Islet precursor cell (in vitro differentiated cells): ENCODE data around the gene CD8B2.
"Not testable (repeated sequence)": the region's sequence is repeated elsewhere in the genome, so short reads cannot be mapped to it uniquely, and the experiment has no call there.

ENCODE experiments used
- DNase-seq: peaks from one replicate; pipeline ENCODE4 v3.0.0-alpha.2; 2018

Gene CD8B2

DNA sequence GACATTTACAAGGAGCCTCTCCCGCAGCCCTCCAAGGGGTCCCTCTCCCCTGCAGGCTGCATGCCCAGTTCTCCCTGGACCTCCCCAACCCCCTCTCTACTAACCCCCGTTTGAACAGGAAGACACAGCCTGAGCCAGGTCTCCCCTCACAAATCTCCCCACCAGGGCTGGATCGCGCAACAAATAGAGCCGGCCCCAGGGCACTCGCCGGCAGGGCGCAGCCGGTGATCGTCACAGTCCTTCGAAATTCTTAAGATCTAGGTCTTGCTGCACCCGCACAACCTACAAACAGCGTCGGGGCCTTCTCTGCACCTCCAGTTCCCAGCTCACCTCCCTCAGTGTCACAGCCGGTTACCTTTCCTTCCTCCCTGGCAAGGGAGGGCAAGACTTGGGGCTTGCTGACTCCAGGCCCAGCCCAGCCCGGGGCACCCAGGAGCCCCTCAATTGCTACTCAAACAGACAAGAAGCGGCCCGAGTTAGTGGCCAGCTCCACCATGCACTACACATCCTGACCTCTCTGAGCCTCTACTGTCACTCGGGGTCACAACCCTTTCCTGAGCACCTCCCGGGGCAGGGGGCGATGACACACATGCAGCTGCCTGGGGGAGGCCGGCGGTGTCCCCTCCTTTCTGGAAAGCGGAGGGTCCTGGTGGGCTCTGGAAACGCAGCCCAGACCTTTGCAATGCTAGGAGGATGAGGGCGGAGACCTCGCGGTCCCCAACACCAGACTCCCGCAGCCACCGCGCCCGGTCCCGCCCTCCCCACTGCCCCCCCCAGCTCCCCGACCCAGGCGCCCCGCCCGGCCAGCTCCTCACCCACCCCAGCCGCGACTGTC is at the start of gene CD8B2:
Gene CD8B2, plus strand, starts transcription at position 814 of the 835 bp plus-strand sequence. CDS start 63 bp downstream, outside the sequence.
- DNase-seq, result not testable (repeated sequence)

DNA sequence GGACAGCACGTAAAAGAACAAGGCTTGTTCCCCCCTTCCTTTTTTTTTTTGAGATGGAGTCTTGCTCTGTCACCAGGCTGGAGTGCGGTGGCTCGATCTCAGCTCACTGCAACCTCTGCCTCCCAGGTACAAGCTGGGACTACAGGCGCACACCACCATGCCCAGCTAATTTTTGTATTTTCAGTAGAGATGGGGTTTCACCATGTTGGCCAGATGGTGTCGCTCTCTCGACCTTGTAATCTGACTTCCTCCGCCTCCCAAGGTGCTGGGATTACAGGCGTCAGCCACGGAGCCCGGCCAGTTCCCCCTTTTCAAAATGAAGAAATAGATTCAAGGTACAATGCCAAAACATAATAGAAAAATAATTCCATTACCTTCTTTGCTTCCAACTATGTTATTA is 25.3 kb upstream of the CD8B2 start:
- peak; percentile 54 for DNase-seq

DNA sequence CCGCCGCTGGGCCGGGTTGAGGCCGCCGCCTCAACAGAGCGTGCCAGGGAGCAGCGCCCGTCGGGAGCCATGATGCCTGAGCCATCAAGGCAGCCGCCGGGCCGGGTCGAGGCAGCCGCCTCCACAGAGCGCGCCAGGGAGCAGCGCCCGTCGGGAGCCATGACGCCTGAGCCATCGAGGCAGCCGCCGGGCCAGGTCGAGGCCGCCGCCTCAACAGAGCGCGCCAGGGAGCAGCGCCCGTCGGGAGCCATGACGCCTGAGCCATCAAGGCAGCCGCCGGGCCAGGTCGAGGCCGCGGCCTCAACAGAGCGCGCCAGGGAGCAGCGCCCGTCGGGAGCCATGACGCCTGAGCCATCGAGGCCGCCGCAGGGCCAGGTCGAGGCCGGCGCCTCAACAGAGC is 19.6 kb upstream of the CD8B2 start:
- not testable (repeated sequence) for DNase-seq

DNA sequence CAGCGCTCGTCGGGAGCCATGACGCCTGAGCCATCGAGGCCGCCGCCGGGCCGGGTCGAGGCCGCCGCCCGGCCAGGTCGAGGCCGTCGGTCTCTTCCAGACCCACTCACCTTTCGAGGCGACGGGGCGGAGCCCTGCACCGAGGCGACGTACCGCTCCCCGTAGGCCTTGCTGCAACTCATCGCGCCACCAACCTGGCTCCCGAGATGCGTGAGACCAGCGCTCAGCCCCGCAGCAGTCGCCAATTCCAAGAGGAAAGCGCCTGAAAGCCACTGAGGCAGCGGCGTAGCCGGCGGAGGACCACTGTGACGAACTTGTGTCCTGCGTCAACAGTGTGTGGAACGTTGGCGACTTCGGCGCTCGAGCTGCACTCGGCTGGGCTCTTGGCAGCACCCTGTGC is 19.1 kb upstream of the CD8B2 start, which contains the start of gene RGPD3:
Gene RGPD3, minus strand, starts transcription at position 307 of the 400 bp plus-strand sequence. Its CDS starts 125 bp downstream, at position 182.
- peak; percentile 29 for DNase-seq

DNA sequence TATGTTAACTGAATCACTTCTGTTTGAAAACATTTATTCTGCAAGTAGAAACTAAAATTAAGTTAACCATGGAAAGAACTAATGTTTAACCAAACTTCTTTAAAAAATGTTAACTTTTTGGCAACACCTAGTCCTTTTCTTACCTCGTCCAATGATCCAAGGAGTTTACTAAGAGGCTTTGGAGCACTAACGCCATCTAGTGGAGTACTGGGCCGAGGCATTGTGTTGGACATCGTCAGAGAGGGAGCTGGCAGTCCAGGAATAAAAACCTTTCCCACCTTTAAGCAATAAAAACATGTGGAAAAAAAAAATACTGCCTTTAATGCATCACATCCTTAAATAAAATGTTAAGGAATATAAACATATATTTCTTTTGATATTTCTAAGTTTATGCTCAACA is 16.5 kb upstream of the CD8B2 start:
- DNase-seq, result not testable (repeated sequence)

DNA sequence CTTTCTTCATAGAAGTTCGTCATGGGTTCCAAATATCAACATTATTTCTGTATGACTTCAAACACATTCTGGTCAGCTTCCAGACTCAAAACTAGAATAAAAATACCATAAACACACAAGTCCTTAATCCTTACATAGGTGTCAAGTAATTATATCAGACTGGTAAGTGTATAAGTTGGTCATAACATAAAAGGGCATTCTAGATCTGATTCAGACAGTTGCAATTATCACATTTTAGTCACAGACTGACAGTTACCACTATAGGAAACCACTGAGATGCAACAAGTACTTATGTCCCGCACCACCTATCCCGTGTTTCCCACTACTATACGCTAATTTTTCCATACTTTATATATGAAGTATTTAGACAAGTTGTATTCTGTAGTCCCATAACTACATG is 9.5 kb upstream of the CD8B2 start:
- DNase-seq, result not testable (repeated sequence)

DNA sequence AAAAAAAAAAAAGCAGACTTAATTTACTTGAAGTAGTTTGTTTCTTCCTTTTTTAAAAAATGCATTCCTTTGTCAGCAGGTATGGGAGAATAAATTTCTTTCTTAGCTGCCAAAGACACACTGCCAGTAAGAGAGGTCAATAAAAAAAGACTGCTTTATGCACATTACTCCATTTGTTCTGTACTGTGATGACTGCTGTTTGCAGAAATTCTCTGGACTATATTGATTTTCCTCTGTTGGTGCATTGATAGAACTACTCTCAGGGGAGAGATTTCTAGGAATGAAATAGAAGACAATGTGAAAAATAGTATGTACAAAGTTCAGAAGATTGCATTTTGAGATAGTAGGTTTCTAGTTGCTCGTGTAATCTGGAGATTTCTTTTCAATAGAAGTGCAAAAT is 7.6 kb upstream of the CD8B2 start:
- DNase-seq, result not testable (repeated sequence)

DNA sequence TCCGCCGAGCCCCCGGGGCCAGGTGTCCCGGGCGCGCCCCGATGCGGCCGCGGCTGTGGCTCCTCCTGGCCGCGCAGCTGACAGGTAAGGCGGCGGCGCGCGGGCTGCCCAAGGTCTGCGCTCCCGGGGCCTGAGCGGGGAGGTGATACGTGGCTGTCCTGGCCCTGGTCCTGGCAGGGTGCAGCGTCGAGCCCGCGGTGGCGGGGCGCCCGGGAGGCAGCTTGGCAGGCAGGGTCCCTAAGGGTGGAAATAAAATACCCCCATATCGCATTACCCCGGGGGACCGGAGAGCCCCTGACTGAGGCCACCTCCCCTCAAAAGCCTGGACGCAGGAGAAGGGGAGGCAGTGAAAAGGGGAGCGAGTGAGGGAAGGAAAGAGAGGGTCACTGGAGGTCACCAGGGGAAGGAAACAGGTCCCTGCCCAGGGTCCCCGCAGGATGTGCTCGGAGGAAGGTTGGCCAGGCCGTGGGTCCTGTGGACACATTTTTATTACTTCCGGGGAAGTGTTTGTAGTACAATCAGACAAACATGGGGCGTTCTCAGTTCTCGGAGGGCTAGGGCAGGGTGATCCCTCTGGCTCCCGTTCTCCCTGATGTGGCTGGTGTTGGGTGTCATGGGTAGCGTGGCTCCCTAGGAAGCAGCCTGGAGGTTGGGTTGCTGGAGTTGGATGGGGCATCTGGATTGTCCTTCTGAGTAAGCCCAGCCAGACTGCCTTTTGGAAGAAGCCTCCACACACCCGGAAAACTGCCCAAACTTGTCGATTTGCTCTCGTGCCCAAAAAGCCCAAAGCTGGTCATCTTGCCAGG is 425 bp downstream of the CD8B2 start:
- DNase-seq, result peak; percentile 59

DNA sequence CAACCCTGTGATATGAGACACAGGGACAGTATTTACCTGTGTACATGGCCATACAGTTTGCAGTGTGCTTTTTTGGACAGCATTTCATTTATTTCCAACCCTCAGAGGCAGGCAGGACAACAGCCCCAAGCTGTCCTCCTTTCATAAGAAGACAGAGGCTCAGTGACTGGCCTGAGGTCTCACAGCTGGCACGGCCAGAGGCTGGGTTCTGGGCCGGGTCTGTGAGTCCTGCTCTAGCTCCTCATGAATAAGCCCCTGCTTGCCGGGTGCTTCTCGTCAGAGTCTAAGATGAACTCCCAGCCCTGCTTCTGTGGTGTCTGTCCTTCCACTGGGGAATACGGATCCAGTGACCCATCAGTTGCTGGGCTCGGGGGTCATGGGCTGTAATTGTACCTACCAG is 2.5 kb downstream of the CD8B2 start:
- DNase-seq, result not testable (repeated sequence)

DNA sequence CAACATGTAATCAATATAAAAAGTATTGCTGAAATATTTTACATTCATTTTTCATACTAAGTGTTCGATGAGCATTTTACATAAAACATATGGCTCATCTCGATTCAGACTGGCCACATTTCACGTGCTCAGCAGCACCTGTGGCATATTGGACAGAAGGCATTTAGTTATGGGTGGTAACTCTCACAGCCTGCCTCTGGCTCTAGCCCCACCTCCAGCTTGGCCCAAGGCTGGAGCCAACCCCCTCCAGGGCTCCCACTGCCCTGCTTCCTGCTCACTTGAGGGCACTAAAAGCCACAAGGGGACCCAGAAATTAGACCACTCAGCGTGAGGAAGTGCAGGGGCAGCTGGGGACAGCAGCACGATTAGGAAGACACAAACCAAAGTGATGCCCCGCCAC is 5.2 kb downstream of the CD8B2 start:
- DNase-seq, result not testable (repeated sequence)

DNA sequence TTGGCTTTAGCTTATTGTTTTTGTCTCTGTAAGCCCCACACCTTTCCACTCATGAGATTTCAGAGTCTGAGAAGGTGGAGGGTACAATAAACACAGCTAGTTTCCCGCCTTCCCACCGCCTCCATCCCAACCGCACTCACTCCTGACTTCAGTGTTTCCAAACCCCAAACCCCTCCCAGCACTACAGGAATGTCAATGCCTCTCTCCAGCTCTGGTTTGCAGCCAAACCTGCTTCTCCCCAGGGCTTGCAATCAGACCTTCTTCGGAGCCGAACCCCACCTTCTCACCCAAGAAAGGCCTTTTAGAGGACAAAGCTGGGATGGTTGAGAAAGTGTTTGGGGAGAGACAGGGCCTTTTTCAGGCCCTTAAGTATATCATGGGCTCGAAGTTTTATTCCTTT is 5.7 kb downstream of the CD8B2 start:
- not testable (repeated sequence) for DNase-seq

DNA sequence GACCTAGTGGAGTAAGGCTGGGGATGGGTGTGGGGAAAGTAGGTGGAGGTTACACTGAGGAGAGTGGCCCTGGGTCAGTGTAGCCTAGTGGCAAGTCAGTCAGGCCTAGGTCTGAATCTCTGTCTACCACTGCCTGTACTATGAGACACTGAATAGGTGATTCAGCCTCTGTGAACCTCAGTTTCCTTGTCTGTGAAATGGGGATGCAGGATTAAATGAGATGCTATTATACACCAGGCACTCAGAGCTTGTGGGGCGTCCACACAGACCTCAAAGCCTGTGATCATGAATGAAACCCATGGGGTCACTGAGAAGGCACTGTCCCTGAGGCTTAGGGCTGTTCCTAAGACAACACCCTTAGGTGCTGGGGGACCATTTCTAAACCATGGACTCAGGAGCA is 11.4 kb downstream of the CD8B2 start:
- DNase-seq, result not testable (repeated sequence)

DNA sequence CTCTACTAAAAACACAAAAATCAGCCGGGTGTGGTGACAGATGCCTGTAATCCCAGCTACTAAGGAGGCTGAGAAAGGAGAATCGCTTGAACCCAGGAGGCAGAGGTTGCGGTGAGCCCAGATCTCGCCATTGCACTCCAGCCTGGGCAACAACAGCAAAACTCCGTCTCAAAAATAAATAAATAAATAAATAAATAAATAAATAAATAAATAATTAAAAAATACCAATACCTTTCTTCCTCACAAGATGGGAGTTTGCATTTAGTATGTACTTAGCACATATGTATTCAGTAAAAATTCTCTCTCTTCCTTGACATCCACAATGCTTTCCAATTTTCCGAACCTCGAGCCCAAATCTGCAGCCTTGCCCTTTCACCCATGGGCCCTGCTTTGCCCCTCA is 13.2 kb downstream of the CD8B2 start:
- DNase-seq, result not testable (repeated sequence)

DNA sequence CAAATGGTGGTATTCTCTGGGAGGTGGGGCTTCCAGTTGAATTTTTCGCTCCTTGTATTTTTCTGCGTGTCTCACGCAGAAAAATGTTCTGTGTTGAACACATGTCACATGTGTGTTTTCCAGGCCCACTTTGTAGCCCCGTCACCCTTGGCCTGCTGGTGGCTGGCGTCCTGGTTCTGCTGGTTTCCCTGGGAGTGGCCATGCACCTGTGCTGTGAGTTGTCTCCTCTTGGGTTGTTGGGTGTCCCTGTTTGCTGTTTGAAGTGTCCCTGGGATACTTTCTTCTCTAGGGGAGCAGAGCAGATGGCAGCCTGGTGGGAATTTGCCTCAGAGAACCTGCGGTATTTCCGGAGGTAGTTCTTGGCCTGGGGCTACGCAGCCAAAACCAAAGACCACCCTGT is 15.2 kb downstream of the CD8B2 start:
- not testable (repeated sequence) for DNase-seq

DNA sequence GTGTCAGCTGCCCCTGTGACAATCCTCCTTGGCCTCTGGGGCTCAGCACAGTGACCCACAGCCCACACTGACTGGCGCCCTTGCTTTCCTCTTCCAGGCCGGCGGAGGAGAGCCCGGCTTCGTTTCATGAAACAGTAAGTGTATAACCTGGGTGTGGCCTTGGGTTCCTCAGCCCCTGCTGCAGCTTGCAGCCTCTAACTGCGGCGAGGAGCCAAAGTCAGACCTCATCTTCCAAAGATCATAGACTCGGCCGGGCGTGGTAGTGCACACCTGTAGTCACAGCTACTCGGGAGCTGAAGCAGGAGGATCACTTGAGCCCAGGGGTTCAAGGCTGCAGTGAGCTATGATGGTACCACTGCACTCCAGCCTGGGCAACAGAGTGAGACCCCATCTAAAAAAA is 17.0 kb downstream of the CD8B2 start:
- not testable (repeated sequence) for DNase-seq

DNA sequence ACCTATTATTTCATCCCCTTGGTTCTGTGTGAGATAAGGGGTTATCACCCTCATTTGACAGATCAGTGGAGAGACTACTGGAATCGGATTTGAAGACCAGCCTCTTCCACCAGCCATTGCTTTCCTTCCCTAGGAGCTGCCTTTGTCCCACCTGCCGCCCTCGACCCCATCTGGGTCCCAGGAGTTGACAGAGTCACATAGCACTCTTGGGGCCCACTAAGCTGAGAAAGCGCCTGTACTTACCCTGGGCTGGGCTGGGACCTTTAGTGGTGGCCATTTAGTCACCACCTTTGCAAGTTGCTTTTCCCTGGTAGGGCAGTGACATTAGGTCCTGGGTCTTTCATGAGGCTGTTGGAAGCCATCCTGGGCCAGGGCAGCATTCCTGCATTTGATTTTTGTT is 17.6 kb downstream of the CD8B2 start:
- not testable (repeated sequence) for DNase-seq

DNA sequence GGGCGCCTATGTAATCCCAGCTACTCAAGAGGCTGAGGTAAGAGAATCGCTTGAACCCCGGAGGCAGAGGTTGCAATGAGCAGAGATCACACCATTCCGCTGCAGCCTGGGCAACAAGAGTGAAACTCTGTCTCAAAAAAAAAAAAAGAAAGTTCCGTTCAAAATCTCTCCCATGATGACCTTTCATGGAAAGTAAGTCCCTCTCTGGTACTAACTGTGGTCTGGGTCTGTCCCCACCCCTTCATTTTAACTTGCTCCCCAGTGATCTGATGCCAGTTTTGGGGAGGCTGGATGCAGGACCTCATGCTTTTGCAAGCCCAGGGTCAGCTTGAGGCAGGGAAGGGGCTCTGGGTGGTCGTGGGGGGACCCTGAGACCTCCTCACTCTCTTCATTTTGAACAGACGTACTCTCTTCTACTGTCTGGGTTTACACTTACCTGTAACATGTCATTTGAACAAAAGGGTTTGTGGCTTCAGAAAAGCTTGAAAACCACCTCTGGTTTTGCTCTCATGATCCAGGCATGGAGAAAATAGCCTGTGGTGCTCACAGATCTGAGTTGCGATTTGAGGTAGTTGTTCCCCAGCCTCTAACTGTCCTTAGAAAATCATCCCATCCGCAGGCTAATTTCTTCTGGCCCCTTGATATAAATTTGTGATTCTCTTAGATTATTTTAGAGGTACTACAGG is 19.0 kb downstream of the CD8B2 start:
- not testable (repeated sequence) for DNase-seq

DNA sequence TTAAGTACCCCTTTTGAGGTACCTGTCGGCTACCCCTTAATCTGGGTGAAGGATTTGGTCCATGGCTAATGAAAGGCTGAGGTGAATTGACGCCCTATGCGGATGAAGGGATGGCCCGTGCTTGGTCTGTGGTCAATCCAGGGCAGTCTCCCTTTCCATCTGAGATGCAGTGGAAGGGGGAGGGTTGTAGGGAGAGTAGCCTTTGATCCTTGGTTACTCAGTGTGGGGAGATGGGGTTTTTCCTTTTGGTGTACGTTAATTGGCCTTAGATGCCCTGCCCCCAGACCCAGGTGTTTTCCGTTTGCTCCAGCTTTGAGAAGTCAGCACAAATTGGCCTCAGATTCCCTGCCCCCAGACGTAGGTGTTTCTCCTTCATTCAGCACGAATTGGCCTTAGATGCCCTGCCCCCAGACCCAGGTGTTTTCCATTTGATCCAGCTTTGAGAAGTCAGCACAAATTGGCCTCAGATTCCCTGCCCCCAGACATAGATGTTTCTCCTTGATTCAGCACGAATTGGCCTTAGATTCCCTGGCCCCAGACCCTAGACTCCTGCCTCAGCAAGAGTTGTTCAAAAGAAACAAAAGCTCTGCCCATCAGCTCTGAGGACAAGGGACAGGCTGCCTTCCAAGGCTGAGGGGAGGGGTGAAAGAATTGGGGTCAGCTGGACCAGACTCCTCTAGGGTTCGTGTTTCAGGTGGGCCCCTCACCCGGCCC is 21.7 kb downstream of the CD8B2 start:
- not testable (repeated sequence) for DNase-seq

DNA sequence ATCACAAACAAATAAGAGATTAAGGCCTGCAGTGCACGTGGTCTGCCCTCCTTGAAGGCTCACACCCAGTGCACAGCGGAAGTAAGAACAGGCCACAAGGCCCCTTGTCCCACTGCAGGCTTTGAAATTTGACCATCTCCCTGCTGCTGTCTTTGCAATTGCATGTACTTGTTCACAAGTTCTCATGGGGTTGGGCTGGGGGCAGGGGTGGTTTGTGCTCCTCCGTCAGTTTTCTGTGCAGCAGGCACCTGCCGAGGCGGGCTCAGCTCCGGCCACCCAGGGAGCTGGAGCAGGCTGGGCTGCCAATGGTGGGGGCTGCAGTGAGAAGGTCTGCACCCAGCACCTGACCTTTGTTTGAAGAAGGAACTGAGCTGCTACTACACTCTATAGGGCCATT is 22.2 kb downstream of the CD8B2 start:
- DNase-seq, result not testable (repeated sequence)

DNA sequence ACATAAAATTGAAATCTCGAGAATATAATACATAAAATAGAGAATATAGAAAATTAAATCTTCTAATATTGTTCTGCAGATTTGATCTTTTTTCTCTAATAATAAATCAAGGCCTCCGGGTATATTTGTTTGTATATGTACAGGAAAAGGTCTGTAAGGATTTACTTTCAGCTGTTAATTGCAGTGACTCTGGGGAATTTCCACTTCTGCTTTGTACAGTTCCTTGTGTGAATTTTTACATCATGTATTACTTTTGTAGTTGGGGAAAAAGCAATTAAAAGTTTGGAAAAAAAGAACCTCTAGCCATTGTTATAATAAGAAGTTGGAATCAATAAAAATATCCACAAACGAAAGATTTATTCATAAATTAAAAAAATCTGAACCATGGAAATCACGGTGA is 23.6 kb downstream of the CD8B2 start:
- DNase-seq, result not testable (repeated sequence)

DNA sequence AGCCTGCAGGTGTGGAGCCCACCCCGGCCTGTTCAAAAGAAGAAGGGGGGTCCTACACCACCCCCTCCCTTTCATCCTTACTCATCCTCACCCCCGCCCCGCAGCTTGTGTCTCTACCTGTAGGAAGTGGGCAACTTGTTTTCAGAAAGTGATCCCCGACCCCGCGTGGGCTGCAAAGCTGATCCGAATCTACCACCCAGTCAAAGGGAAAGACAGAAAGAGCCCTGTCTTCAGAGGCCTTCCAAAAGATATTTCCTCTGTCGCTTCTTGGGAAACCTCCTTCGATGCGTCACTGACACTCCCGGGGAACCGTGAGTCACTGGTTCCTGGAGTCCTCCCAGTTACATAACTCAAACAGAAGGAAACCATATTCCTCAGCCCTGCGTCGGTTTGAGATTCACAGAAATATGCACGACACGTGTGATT is 24.3 kb downstream of the CD8B2 start:
- not testable (repeated sequence) for DNase-seq

DNA sequence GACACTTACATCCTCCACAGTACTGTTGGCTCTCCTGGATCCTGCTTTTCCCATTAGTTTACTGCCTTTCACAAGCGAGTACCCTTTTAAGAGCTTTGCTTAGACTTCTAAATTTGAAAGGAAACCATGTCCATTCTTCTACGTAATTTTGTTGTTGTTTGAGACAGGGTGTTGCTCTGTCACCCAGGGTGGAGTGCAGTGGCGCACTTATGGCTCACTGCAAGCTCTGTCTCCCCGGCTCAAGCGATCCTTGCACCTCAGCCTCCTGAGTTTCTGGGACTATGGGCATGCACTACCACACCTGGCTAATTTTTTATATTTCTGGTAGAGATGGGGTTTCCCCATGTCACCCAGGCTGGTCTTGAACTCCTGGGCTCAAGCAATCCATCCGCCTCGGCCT is 24.8 kb downstream of the CD8B2 start:
- not testable (repeated sequence) for DNase-seq
